ENCODE measurements around the gene ZC3H7B.

GRCh38 chr22:41347066-41347859 is 45.9 kb downstream of the ZC3H7B start:
- TF ChIP-seq EP300 (IDR thresholded peaks at IDR 0.05) (no peak), CTCF (IDR thresholded peaks at IDR 0.05) (no peak), CHD2 (IDR thresholded peaks at IDR 0.05; ENCODE audit: low read length, partially characterized antibody) (no peak), HOXA7 (CRISPR knock-in tag; IDR thresholded peaks at IDR 0.05) (no peak), NFE2L2 (conservative IDR thresholded peaks at IDR 0.05; ENCODE audit: low read length) (no peak), POLR2A (IDR thresholded peaks at IDR 0.05; ENCODE audit: low read length) (no peak), PHF8 (IDR thresholded peaks at IDR 0.05; ENCODE audit: borderline replicate concordance, low read depth) (no peak), PBX3 (IDR thresholded peaks at IDR 0.05) (no peak)

Data from A549 (cell line).